GM12873 (cell line): ENCODE measurements around the gene RNU6-9.

Experiments
- CTCF ChIP-seq: IDR thresholded peaks from 2 replicates; pipeline ENCODE4 v1.5.1; 2012; ENCODE audit warnings: low read depth, mild to moderate bottlenecking, moderate library complexity, low read length, control low read depth; ENCODE audit not compliant: insufficient read depth; ENCODE audit errors: missing control alignments

Gene RNU6-9

DNA sequence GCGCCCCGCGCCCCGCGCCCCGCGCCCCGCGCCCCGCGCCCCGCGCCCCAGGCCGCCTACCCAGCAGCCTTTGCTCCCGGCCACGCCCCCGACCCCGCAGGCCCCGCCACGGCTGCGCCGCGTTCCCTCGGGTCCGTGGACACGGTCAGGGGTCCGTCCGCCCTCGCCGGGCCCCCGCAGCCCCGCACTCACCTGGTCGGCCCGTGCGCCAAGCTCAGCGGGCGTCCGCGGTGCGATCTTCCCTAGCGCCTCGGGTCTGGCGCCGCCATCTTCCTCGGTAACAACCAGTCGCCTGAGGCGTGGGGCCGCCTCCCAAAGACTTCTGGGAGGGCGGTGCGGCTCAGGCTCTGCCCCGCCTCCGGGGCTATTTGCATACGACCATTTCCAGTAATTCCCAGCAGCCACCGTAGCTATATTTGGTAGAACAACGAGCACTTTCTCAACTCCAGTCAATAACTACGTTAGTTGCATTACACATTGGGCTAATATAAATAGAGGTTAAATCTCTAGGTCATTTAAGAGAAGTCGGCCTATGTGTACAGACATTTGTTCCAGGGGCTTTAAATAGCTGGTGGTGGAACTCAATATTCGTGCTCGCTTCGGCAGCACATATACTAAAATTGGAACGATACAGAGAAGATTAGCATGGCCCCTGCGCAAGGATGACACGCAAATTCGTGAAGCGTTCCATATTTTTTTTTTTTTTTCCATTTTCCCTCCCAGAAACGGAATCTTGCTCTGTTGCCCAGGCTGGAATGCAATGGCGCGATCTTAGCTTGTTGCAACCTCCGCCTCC lies at the start of gene RNU6-9, which contains the start of gene MED16:
RNU6-9 (plus strand) TSS at position 591 of the 796 bp plus-strand sequence.
MED16 (minus strand) TSS at position 294 of the 796 bp plus-strand sequence. CDS start 2,056 bp downstream, outside the sequence.
- TF ChIP-seq CTCF = no peak

GRCh38 chr19:843836-844545 lies 49.3 kb upstream of the RNU6-9 start:
- TF ChIP-seq CTCF = no peak

- TF ChIP-seq CTCF = no peak
Measured at GRCh38 chr19:844546-844971, 48.7 kb upstream of the RNU6-9 start.

DNA sequence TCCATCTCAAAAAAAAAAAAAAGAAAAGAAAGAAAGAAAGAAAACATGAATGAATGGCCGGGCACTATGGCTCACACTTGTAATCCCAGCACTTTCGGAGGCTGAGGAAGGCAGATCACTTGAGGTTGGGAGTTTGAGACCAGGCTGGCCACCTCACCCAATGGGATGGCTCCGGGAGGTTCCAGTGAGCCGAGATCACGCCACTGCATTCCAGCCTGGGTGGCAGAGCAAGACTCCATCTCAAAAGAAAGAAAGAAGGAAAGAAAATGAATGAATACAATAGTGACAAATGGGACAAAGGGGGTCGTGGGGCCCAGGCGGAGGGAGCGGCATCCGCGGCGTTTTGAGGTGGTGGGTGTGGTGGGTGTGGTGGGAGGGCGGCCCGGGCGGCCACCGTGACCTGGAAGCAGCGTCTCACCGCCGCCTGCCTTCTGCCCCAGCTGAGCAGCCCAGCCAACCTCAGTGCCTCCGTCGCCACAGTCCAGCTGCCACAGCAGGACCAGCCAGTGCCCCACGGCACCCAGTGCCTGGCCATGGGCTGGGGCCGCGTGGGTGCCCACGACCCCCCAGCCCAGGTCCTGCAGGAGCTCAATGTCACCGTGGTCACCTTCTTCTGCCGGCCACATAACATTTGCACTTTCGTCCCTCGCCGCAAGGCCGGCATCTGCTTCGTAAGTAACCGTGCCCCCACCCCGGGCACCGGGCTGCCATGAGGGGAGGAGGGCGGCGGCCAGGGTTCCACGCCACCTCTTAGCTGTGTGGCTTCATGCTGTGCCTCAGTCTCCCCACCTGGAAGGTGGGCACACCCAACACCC lies 47.4 kb upstream of the RNU6-9 start:
- TF ChIP-seq CTCF = no peak

GRCh38 chr19:848386-848921 lies 44.8 kb upstream of the RNU6-9 start:
- TF ChIP-seq CTCF = no peak

DNA sequence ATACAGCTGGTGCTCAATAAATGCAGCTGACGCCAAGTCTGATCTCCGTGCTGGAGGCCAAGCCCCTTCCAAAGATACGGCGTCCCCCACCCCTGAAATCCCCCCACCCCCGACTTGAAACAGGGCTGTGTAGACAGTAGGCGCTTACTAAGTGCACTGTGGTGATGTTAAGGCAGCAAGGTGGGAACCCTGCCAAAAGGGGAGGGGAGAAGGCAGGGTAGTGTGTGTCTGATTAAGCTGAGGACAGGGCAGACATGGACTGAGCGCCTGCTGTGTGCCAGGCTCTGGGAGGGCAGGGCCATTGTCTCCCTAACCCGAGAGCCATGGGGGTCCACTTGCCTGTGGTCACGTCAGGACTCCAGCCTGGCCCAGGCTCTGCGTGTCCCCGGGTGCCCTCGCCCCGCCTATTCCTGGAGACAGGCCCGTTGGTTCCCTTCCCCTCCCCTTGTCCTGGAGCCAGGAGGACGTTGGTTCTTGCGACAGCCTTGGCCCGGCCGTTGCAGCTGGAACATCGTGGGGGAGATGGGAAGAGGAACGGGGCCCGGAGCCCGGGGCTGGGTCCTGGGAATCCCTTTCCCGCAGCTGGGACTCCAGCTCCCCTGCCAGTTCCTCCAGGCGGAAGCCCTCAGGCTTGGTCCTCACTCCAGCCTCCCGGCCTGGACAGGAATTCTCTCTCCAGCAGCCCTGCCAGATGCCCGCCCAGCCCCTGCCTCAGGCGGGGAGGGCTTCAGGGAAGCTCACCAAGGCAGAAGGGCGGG lies 42.9 kb upstream of the RNU6-9 start:
- TF ChIP-seq CTCF = no peak
